ENCODE data around the gene TCEAL3. TPM values are rescaled to one million over a fixed set of nuclear protein-coding genes. Genes with fewer than 3 reads are reported as not detected.

The TCEAL3 gene
- total RNA-seq, 2 experiments from 2014 or later = 5.0 to 5.8 TPM

DNA sequence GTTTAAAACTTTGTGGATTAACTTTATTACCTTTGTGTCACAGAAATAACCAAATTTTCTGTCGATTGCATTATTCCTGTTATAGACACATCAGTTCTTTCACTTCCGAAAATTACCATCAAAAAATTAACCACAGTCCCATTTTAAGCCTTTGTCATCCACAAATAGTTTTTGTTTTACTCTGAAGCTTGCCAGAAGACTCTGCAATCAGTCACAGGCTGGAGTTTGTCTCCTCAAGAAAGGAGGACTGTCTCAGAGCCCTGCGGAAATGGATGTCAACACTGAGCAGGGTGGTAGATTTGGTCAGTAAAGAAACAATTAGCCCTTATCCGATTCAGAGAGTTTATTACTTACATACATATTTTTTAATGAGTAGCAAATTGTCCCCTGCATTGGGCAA lies 42.6 kb upstream of the TCEAL3 start:
- H3K36me3 ChIP-seq (ENCODE audit: insufficient read depth, low read length) = no peaks in the 10 kb centered on the region
- no peaks in the 10 kb centered on the region for H3K4me1 ChIP-seq (ENCODE audit: insufficient read depth, low read length)
- no peaks in the 10 kb centered on the region for H3K4me1 Mint-ChIP-seq (ENCODE audit: low read depth)
- H3K27ac ChIP-seq (ENCODE audit: low read depth in 1 of 2, low read length in 2 of 2) = no peak overlapping the region
- H3K4me3 ChIP-seq (ENCODE audit: low read length) = no peak overlapping the region
- intact Hi-C loops (cut with DNase I, micrococcal nuclease) = no loop called here
- POLR2A ChIA-PET = no interaction called here
- DNase-seq = no peak
- H3K9me3 Mint-ChIP-seq = no peaks in the 10 kb centered on the region
- no peaks in the 10 kb centered on the region for H3K9me3 ChIP-seq (ENCODE audit: control insufficient read depth in 1 of 2, insufficient read depth in 1 of 2, low read length in 2 of 2)
- H3K27me3 Mint-ChIP-seq = peaks cover 4% of the 10 kb centered on the region
- no peak for ATAC-seq (ENCODE audit: poor library complexity)
- no peak overlapping the region for H3K4me3 Mint-ChIP-seq
- no peaks in the 10 kb centered on the region for H3K27me3 ChIP-seq (ENCODE audit: control insufficient read depth in 1 of 2, insufficient read depth in 2 of 2, low read length in 2 of 2)
- CTCF ChIA-PET = no interaction called here
- TF ChIP-seq, protein P1, sequence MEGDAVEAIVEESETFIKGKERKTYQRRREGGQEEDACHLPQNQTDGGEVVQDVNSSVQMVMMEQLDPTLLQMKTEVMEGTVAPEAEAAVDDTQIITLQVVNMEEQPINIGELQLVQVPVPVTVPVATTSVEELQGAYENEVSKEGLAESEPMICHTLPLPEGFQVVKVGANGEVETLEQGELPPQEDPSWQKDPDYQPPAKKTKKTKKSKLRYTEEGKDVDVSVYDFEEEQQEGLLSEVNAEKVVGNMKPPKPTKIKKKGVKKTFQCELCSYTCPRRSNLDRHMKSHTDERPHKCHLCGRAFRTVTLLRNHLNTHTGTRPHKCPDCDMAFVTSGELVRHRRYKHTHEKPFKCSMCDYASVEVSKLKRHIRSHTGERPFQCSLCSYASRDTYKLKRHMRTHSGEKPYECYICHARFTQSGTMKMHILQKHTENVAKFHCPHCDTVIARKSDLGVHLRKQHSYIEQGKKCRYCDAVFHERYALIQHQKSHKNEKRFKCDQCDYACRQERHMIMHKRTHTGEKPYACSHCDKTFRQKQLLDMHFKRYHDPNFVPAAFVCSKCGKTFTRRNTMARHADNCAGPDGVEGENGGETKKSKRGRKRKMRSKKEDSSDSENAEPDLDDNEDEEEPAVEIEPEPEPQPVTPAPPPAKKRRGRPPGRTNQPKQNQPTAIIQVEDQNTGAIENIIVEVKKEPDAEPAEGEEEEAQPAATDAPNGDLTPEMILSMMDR (IDR thresholded peaks at IDR 0.05) = no peak
- H3K27ac Mint-ChIP-seq = no peak overlapping the region
- H3K36me3 Mint-ChIP-seq (ENCODE audit: low read depth) = no peaks in the 10 kb centered on the region

DNA sequence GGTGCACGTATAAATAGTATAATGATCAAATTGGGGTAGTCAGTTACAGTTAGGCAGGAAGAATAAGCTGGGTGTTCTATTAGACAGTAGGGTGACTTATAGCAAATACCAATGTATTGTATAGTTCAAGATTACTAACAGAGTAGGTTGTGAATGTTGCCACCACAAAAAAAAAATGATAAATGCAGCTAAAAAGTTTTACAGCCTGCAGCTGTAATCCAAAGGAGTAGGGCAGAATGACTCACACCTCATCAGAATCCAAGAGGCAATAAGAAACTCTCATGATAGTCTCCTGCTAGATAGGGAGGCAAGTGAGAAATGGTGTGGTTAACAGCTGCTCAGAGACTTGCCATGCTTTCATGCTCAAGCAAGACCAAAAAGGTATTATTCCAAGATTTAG lies 42.0 kb upstream of the TCEAL3 start:
- H3K27me3 Mint-ChIP-seq = peaks cover 4% of the 10 kb centered on the region
- H3K27ac ChIP-seq (ENCODE audit: low read depth in 1 of 2, low read length in 2 of 2) = no peak overlapping the region
- H3K9me3 ChIP-seq (ENCODE audit: control insufficient read depth in 1 of 2, insufficient read depth in 1 of 2, low read length in 2 of 2) = no peaks in the 10 kb centered on the region
- no peak overlapping the region for H3K4me3 ChIP-seq (ENCODE audit: low read length)
- ATAC-seq (ENCODE audit: poor library complexity) = no peak
- H3K27ac Mint-ChIP-seq = no peak overlapping the region
- H3K27me3 ChIP-seq (ENCODE audit: control insufficient read depth in 1 of 2, insufficient read depth in 2 of 2, low read length in 2 of 2) = no peaks in the 10 kb centered on the region
- intact Hi-C loops (cut with DNase I, micrococcal nuclease) = no loop called here
- no peaks in the 10 kb centered on the region for H3K4me1 ChIP-seq (ENCODE audit: insufficient read depth, low read length)
- no peaks in the 10 kb centered on the region for H3K36me3 ChIP-seq (ENCODE audit: insufficient read depth, low read length)
- no peak for DNase-seq
- no peaks in the 10 kb centered on the region for H3K4me1 Mint-ChIP-seq (ENCODE audit: low read depth)
- TF ChIP-seq, protein P1 (IDR thresholded peaks at IDR 0.05) = no peak
- H3K4me3 Mint-ChIP-seq = no peak overlapping the region
- no peaks in the 10 kb centered on the region for H3K36me3 Mint-ChIP-seq (ENCODE audit: low read depth)
- CTCF ChIA-PET = interaction anchor here (0.7 kb wide), 1 partner anchor 101 kb away, joined by 3 read pairs; no protein-coding TSS in a partner anchor
- POLR2A ChIA-PET = no interaction called here
- no peaks in the 10 kb centered on the region for H3K9me3 Mint-ChIP-seq

DNA sequence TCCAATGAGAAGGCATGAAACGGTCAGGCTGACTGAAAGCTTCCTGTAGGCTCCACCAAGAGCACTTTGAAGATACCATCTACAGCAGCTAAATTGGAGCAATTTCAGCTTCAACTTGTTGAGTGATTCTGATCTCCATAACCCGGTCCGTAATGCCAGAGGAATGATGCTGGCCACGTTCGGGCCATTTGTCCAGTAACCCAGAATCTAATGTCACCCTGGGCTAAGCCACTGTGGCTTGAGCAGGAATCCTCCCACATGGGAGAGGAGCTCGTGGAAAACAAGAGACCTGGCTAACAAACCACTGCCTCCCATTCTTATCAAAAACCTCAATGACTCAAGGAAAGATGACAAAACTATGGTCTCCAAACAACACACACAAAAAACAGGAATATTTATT lies 36.6 kb upstream of the TCEAL3 start:
- H3K9me3 Mint-ChIP-seq = no peaks in the 10 kb centered on the region
- no peak for ATAC-seq (ENCODE audit: poor library complexity)
- ChIA-PET POLR2A (no interaction called here), CTCF (no interaction called here)
- Histone ChIP-seq H3K4me3 (ENCODE audit: low read length) (no peak overlapping the region), H3K27me3 (ENCODE audit: control insufficient read depth in 1 of 2, insufficient read depth in 2 of 2, low read length in 2 of 2) (no peaks in the 10 kb centered on the region), H3K36me3 (ENCODE audit: insufficient read depth, low read length) (no peaks in the 10 kb centered on the region), H3K4me1 (ENCODE audit: insufficient read depth, low read length) (no peaks in the 10 kb centered on the region), H3K9me3 (ENCODE audit: control insufficient read depth in 1 of 2, insufficient read depth in 1 of 2, low read length in 2 of 2) (no peaks in the 10 kb centered on the region), H3K27ac (ENCODE audit: low read depth in 1 of 2, low read length in 2 of 2) (no peak overlapping the region)
- no peak overlapping the region for H3K4me3 Mint-ChIP-seq
- TF ChIP-seq, protein P1 (IDR thresholded peaks at IDR 0.05) = no peak
- no peak overlapping the region for H3K27ac Mint-ChIP-seq
- H3K36me3 Mint-ChIP-seq (ENCODE audit: low read depth) = no peaks in the 10 kb centered on the region
- DNase-seq = no peak
- H3K27me3 Mint-ChIP-seq = peaks cover 4% of the 10 kb centered on the region
- intact Hi-C loops (cut with DNase I, micrococcal nuclease) = no loop called here
- no peaks in the 10 kb centered on the region for H3K4me1 Mint-ChIP-seq (ENCODE audit: low read depth)
